NCI-H345 (cell line): ENCODE results near the gene PNMA8C.
"Not testable (repeated sequence)": the region's sequence is repeated elsewhere in the genome, so short reads cannot be mapped to it uniquely, and the experiment has no call there.

Source experiments
- DNase-seq: peaks from one replicate; lab custom pipeline; 2025; lab: John Stamatoyannopoulos, UW

PNMA8C gene

GRCh38 chr19:46411088-46411924 lies 17.4 kb downstream of the PNMA8C start:
- no peak for DNase-seq

DNA sequence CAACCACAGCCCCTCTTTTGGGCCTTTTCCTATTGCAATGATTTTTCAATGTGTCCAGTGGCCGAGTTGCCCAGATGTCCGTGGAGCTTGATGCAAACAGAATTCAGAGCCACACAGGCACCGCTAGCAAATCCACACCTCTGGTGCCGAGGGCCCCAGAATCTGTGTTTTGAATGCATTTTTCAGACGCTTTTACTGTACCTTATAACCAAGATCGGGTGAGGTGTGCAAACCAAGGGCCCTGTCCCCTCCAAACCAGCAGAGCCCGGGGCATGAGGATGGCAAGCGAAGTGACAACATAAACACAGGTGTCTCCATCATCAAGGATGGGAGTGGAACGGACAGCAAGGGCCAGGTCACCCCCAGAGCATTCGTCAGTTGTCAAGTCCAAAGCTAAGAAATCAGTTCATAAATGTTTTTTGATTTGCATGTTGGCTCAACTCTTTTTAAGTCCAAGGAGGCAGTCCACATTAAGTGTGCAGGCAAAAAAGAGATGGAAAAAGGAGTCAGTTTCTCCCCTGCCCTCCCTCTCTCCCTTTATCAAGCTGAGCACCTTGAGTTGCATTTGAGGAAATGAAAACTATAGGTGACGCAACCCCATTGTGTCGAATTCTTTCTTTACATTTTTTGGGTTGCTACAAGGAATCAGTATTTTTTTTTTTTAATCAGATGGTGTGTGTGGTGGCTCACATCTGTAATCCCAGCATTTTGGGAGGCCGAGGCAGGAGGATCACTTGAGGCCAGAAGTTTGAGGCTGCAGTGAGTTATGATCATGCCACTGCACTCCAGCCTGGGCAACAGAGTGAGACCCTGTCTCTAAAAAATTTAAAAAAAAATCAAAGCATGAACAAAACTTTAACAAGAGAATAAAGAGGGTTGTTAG lies 18.3 kb downstream of the PNMA8C start:
- DNase-seq: no peak

DNA sequence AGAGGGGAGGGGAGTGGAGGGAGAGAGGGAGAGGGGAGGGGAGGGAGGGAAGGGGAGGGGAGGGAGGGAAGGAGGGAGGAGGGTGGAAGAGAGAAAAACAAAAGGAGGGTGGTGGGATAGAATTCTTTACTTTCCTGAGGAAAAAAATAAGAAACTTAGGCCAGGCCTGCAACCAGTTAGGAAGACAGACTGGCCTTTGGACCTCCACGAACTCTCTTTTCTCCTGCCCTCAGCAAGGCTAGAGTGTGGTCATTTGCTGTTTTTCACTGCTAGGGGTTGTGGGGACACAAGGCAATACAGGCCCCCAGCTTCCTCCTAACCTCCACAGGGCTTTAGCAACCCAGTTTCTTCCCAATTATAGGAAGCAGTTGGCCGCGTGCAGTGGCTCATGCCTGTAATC lies 19.5 kb downstream of the PNMA8C start:
- no peak for DNase-seq

GRCh38 chr19:46408664-46409039 lies 20.1 kb downstream of the PNMA8C start:
- no peak for DNase-seq

GRCh38 chr19:46407856-46408663 lies 20.7 kb downstream of the PNMA8C start:
- DNase-seq: no peak

DNA sequence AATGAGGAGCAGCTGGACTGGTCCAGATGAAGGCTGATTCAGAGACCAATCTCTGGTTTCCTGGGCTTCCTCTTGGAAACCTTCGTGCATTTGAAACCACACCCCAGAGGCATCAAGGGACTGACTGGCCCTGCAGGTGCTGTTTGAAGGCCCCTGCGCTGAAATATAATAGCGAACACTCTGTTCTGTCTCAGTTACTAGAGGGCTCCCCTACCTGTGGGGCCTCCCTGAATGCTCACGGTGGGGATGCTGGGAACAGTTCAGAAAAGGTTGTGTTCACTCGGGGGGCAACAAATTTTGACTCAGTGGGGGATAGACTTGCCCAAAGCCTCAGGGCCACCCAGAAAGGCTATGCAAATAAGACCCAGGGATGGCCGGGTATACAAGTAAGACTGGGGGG lies 21.8 kb downstream of the PNMA8C start:
- DNase-seq: no peak

DNA sequence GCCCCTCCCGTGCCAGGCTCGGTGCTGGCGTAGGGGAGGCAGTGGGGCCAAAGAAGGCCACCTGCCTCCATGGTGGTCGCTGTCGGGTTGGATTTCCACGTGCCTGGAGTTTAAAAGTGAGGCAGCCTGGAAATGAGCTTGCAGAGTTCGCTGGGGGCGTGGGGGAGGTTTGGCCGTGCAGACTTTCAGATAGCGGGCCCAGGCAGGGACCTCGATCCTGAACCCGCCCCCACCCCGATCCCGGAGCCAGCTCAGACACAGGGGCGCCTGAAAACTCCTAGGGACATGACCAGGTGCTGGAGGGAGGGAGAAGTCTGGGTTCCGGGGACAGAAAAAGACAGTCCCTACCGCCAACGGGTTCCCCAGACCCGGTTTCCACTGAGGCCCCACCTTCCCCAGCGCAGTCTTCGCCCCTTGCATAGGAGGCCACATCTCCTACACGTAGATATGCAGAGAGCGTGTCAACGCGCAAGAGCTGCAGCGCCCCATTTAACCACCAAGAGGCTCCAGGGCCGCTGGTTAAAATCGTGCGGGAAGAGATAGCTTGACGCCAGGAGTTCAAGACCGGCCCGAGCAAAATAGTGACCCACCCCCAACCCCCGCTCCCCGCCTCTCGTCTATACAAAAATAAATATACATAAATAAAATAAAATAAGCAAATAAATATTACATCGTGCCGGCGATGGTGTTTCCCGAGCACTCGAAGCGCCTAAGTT lies 23.8 kb downstream of the PNMA8C start:
- DNase-seq: no peak

DNA sequence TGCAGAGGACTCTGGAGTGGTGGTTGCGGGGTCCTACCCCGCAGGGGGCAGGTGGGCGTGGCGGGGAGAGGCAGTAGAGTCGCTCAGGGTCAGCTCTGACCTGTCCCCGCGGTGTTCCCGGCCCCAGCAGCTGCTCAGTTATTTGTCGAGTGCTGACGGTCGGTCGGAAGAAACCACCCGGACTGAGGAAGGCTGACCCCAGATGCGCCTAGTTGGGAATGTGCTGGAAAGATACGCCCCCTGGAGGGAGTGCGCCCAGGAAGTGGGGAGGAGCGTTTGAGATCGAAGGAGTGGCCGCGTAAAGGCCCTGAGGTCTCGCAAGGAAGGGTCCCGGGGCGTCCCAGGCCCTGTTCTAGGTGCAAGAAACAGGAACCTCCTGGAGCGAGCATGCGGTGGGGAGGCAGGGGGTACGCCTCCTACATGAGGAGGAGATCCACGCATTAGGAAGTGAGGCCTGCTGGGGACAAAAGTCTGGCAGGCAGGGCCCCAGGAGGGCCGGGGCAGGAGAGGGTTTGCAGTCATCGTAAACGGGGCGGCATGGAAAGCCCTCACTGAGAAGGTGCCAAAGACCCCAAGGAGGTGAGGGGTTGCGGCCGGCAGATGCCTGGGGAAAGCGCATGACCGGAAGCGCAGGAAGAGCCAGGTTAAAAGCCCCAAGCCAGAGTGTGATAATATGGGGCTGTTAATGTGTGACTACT lies 24.5 kb downstream of the PNMA8C start:
- no peak for DNase-seq

GRCh38 chr19:46402725-46403124 lies 26.0 kb downstream of the PNMA8C start:
- DNase-seq: no peak

DNA sequence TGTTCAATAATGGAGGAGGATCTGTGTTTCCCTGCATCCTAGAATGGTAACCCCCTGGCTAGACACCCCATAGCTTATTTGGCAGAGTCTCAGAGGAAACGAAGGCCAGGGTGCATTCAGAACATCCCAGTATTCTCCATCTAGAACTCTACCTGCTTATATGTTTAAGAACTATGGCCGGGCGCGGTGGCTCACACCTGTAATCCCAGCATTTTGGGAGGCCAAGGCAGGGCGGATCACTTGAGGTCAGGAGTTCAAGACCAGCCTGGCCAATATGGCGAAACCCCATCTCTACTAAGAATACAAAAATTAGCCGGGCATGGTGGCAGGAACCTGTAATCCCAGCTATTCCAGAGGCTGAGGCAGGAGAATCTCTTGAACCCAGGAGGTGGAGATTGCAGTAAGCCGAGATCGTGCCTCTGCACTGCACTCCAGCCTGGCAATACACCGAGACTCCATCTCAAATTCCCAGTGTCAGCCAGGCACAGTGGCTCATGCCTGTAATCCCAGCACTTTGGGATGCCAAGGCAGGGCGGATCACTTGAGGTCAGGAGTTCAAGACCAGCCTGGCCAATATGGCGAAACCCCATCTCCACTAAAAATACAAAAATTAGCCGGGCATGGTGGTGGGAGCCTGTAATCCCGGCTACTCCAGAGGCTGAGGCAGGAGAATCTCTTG lies 30.8 kb downstream of the PNMA8C start:
- DNase-seq: not testable (repeated sequence)

GRCh38 chr19:46394402-46394797 lies 34.3 kb downstream of the PNMA8C start:
- DNase-seq: no peak

GRCh38 chr19:46393456-46394401 lies 35.0 kb downstream of the PNMA8C start:
- no peak for DNase-seq

GRCh38 chr19:46392837-46393236 lies 35.9 kb downstream of the PNMA8C start:
- no peak for DNase-seq

GRCh38 chr19:46392252-46392801 lies 36.4 kb downstream of the PNMA8C start:
- DNase-seq: no peak

GRCh38 chr19:46391296-46392251 lies 37.2 kb downstream of the PNMA8C start:
- no peak for DNase-seq

DNA sequence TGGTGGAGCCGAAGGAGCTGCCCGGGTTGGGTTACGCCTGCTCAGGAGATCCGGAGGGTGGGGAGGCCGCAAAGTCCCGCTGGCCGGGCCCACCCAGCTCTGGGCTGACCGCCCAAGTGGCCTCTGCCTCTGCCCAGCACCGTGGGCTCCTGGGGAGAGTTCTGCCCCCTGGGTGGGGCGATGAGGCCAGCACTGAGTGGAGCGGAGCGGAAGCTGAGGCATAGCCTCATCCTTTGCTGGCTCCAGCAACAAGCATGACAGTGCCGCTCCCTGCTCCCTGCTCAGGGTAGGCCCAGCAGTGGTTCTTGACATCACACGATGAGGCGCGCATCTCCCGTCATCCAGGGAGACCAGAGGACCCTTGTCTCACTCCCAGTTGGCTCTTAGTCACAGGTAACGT lies 37.9 kb downstream of the PNMA8C start:
- no peak for DNase-seq

GRCh38 chr19:46390121-46390858 lies 38.4 kb downstream of the PNMA8C start:
- no peak for DNase-seq
